ENCODE measurements around the gene PEA15.

Gene PEA15

GRCh38 chr1:160205242-160206035, at the start of gene PEA15:
PEA15 (plus strand) TSS chr1:160205384; CDS start chr1:160211545, 6,161 bp downstream.
- DNase-seq (ENCODE audit: low read depth): no peak

- no peak for DNase-seq (ENCODE audit: low read depth)
These were observed 48.8 kb upstream of the PEA15 start for GRCh38 chr1:160156361-160156760.

GRCh38 chr1:160157174-160157573, 48.0 kb upstream of the PEA15 start:
- no peak for DNase-seq (ENCODE audit: low read depth)

- DNase-seq (ENCODE audit: low read depth): no peak
These were observed 47.2 kb upstream of the PEA15 start for GRCh38 chr1:160158031-160158430.

GRCh38 chr1:160158534-160158933, 46.6 kb upstream of the PEA15 start:
- no peak for DNase-seq (ENCODE audit: low read depth)

GRCh38 chr1:160159846-160160245, 45.3 kb upstream of the PEA15 start:
- no peak for DNase-seq (ENCODE audit: low read depth)

- peak; percentile 4 for DNase-seq (ENCODE audit: low read depth)
These were observed 43.0 kb upstream of the PEA15 start for GRCh38 chr1:160161965-160162705.

GRCh38 chr1:160162931-160163330, 42.3 kb upstream of the PEA15 start:
- no peak for DNase-seq (ENCODE audit: low read depth)

- no peak for DNase-seq (ENCODE audit: low read depth)
These were observed 41.6 kb upstream of the PEA15 start for GRCh38 chr1:160163615-160164014.

- no peak for DNase-seq (ENCODE audit: low read depth)
These were observed 41.1 kb upstream of the PEA15 start for GRCh38 chr1:160164121-160164520.

GRCh38 chr1:160166166-160166868, 38.9 kb upstream of the PEA15 start:
- no peak for DNase-seq (ENCODE audit: low read depth)

- DNase-seq (ENCODE audit: low read depth): no peak
These were observed 38.1 kb upstream of the PEA15 start for GRCh38 chr1:160167056-160167455.

GRCh38 chr1:160167580-160167979, 37.6 kb upstream of the PEA15 start:
- DNase-seq (ENCODE audit: low read depth): no peak

- DNase-seq (ENCODE audit: low read depth): no peak
These were observed 37.2 kb upstream of the PEA15 start for GRCh38 chr1:160168016-160168415.

GRCh38 chr1:160168609-160169369, 36.4 kb upstream of the PEA15 start:
- DNase-seq (ENCODE audit: low read depth): no peak

GRCh38 chr1:160169553-160170399, 35.4 kb upstream of the PEA15 start:
- no peak for DNase-seq (ENCODE audit: low read depth)

- no peak for DNase-seq (ENCODE audit: low read depth)
These were observed 33.8 kb upstream of the PEA15 start for GRCh38 chr1:160171354-160171753.

GRCh38 chr1:160171980-160172379, 33.2 kb upstream of the PEA15 start:
- DNase-seq (ENCODE audit: low read depth): no peak

GRCh38 chr1:160177231-160177630, 28.0 kb upstream of the PEA15 start:
- DNase-seq (ENCODE audit: low read depth): no peak

- no peak for DNase-seq (ENCODE audit: low read depth)
These were observed 27.5 kb upstream of the PEA15 start for GRCh38 chr1:160177667-160178066.

GRCh38 chr1:160178731-160179130, 26.5 kb upstream of the PEA15 start:
- no peak for DNase-seq (ENCODE audit: low read depth)

Data from fibroblast of the conjunctiva (primary cell).